Activated CD8-positive, alpha-beta memory T cell treated with anti-CD3 and anti-CD28 coated beads for 4 hours (primary cell): Measurements from ENCODE around the gene TMC1.
"Not testable (repeated sequence)": the region's sequence is repeated elsewhere in the genome, so short reads cannot be mapped to it uniquely, and the experiment has no call there.

Experiments used
- DNase-seq, 2 donors: peaks; one replicate each; pipeline ENCODE4 v3.0.0-alpha.2; 2020; ENCODE audit warnings: low read depth in 2 of 2

TMC1 gene

GRCh38 chr9:72817413-72817812, 296.0 kb downstream of the TMC1 start:
- DNase-seq = no peak

- no peak for DNase-seq
Observed at GRCh38 chr9:72818385-72818784, 297.0 kb downstream of the TMC1 start.

- DNase-seq = no peak
Observed at GRCh38 chr9:72823971-72824370, 302.6 kb downstream of the TMC1 start.

DNA sequence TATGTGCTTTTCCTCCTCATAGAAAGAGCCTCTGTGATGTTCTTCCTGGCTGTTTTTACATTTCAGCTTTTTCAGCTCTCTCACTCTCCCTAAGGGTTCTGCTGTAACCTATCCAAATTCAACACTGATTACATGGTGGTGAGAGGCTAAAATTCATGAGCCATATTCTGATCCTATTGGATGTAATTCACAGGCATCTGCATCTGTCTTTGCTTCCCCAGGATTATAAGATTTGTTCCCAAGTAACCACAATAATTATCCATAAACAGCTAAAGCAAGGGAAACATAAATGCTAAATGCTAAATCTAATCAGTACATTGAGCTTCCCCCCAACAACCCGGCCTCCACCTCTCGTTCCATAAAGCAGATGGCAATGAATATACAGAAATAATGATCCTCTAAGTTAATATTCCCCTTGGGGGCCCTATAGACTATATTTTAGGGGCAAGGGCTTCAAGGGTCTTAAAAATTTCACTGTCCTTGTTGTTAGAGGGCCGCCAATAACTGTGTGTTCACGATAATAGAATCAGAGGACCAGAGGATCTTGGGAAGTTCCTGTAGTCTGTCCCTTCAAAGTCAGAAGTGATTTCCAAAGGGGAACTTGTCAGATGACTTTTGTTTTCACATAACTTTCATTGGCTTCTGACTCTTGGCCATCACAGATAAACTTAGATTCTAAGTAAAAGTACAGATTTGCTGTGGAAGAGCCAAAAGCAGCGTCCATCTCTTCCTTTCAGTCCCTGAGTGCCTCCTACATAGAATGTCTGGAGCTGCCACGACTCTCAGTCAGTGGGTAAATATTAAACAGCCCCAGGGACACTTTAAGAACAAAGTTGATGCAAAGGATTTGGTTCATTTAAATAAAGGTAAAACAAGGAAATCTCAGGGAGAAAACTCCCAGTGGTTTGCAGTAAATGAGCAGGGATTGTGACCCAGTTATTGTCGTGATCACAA, 305.9 kb downstream of the TMC1 start:
- DNase-seq = no peak

DNA sequence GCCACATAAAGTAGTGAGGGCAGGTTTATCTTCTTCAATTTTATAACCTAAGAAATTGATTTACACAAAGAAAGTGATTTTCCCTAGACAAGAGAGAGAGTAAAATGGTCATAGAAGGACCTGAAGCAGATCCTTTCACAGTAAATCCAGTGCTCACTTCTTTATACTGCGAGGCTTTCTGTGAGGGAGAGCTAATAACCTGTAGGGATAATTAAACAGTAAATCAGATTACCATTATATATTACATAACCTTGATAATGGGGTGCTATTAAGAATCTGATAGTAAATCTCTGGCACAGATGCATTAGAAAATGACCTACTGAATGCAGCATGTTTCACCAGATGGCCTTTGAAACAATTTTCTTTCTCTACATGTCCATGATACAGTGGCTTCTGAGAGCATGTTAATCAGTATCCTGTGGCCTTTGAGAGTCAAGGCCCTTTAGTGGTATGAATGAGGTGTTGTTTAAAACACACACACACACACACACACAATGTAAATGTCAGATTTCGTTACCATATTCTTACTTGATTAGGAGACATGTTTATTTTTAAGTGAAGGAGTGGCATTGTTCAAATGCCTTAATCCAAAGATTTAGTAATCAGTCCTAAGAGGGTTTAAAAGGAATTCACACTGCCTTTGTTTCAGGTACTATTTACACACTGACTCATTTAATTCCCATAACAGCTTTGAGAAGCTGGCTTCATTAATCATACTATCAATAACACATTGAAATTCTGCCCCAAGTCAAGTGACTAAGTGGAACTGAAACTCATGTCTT, 306.7 kb downstream of the TMC1 start:
- no peak for DNase-seq

DNA sequence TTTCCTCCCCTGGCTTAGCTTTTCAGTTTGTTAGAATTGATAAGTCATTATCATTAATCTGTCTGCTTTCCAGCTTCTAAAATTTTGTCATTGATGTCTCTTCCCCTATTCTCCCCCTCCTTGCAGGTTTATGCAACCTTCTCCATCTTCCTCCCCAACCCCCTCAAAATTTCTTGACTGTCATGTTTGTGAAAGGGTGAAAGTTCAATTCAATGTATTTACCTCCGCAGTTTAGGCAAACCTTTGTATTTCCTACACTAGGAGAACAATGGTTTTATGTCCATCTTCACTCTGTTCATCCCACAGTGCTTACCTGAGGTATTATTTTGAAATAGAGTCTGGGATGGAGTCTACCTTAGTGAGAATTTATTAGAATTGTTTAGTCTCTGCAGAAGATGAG, 313.6 kb downstream of the TMC1 start:
- DNase-seq = no peak

GRCh38 chr9:72836790-72837189, 315.4 kb downstream of the TMC1 start:
- no peak for DNase-seq

DNA sequence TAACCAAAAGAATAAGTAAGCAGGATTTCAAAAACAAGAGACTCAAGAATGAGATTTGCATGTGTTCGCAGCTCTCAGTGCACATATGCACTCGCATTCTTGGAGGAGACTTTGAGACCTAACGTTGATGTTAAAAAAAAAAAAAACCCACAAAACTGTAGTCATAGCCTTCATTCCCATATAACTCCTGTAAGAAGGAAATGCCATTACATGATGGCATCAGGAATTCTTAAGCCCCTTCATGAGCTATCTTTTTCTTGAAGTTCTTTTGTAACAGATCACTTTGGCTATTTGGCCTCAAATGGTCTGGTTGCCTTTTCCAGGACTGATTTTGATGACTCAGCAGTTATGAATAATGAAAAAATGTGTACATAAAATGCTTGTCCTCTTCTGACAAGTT, 317.7 kb downstream of the TMC1 start:
- DNase-seq = no peak

- no peak for DNase-seq
Observed at GRCh38 chr9:72843520-72844439, 322.4 kb downstream of the TMC1 start.

GRCh38 chr9:72844440-72844768, 323.0 kb downstream of the TMC1 start:
- no peak for DNase-seq

GRCh38 chr9:72845052-72845451, 323.6 kb downstream of the TMC1 start:
- not testable (repeated sequence) for DNase-seq

- not testable (repeated sequence) for DNase-seq
Observed at GRCh38 chr9:72850209-72850608, 328.8 kb downstream of the TMC1 start.

- DNase-seq = no peak
Observed at GRCh38 chr9:72855321-72855720, 333.9 kb downstream of the TMC1 start.

DNA sequence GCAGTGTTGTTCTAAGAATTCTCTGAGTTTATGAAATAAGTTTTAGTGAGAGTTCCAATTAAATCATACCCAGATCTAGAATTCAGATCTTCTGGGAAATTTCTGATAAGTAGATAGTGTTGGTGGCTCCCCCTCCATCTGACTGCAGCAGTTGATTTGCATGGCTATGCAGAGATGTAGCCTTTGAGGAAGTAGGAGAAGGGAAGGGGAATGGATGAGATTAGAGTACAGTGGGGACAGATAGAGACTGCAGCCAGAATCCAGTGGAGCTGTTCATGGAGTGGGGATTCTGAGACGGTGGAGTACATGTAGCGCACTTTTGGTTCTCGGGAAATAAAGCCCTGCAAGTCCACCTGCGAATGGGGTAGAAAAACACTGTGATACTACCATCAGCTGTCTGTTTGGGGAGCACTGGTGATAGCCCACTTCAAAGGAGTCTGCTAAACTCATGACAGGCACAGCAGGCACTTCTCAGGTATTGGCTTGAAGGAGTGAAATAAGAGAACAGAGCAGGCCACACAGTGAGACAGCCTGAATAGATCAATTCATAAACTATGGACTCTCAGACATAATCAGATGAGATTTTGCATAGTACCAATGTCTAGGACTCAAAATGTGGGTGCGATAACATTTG, 334.6 kb downstream of the TMC1 start:
- no peak for DNase-seq

- DNase-seq = no peak
Observed at GRCh38 chr9:72856972-72857623, 335.7 kb downstream of the TMC1 start.

DNA sequence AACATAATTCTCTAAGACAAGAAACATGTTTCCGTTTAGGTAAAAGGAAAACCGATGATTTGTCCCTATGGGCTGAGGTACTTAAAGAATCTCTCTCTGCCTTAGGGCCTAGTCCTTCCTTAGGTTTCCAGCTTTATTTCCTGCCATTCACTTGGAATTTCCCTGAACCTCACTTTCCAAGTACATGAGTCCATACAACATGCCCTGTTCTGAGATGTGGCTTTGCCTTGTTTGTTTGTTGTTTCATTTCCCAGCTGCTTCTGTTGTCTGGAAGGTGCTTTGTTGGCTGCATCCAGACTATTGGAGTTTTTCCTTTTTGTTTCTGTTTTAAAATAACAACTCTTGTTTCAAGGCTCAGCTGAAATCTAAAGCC, 336.2 kb downstream of the TMC1 start:
- DNase-seq = no peak

- DNase-seq = no peak
Observed at GRCh38 chr9:72858089-72858912, 336.9 kb downstream of the TMC1 start.

GRCh38 chr9:72862788-72863187, 341.4 kb downstream of the TMC1 start:
- not testable (repeated sequence) for DNase-seq

- no peak for DNase-seq
Observed at GRCh38 chr9:72863456-72864094, 342.2 kb downstream of the TMC1 start.

GRCh38 chr9:72864327-72864726, 342.9 kb downstream of the TMC1 start:
- DNase-seq = no peak
